MG63 (cell line): ENCODE measurements around the gene ATP2A3. TPM values are rescaled to one million over a fixed set of nuclear protein-coding genes. Genes with fewer than 3 reads are reported as not detected.

Experiments
- DNase-seq: peaks from one replicate; pipeline ENCODE4 v3.0.0-alpha.2; 2020
- H3K27me3 ChIP-seq: fragments of 250-450 bp; sonication (Bioruptor Pico); 2 replicates; pipeline ENCODE4 v1.5.1; 2020; ENCODE audit warnings: mild to moderate bottlenecking, moderate library complexity
- H3K36me3 ChIP-seq: fragments of 250-450 bp; sonication (Bioruptor Pico); 2 replicates; pipeline ENCODE4 v1.5.1; 2020; ENCODE audit warnings: mild to moderate bottlenecking, moderate library complexity
- H3K4me3 ChIP-seq: fragments of 250-450 bp; sonication (Bioruptor Pico); 2 replicates; pipeline ENCODE4 v1.5.1; 2020; ENCODE audit warnings: mild to moderate bottlenecking, moderate library complexity
- H3K9me3 ChIP-seq: fragments of 250-450 bp; sonication (Bioruptor Pico); 2 replicates; pipeline ENCODE4 v1.5.1; 2020; ENCODE audit warnings: mild to moderate bottlenecking, moderate library complexity
- total RNA-seq: library from RNA; depleted of rRNA; stranded (reverse); fragments of >200 nt; shearing (Covaris generic); gene quantifications from 2 replicates; pipeline ENCODE4 v1.2.3, GENCODE V29; 2014; ENCODE audit warnings: low replicate concordance

ATP2A3 gene
- total RNA-seq, 1 experiment from 2014 or later = 1.2 TPM

- no peaks in the 10 kb centered on the region for H3K36me3 ChIP-seq
- DNase-seq = no peak
- H3K9me3 ChIP-seq = no peaks in the 10 kb centered on the region
- no peak overlapping the region for H3K4me3 ChIP-seq
- H3K27me3 ChIP-seq = no peaks in the 10 kb centered on the region
Measured at GRCh38 chr17:3927628-3928340, 36.5 kb downstream of the ATP2A3 start.

GRCh38 chr17:3926860-3927627, 37.2 kb downstream of the ATP2A3 start:
- no peaks in the 10 kb centered on the region for H3K27me3 ChIP-seq
- H3K36me3 ChIP-seq = no peaks in the 10 kb centered on the region
- DNase-seq = no peak
- H3K4me3 ChIP-seq = no peak overlapping the region
- H3K9me3 ChIP-seq = no peaks in the 10 kb centered on the region

GRCh38 chr17:3925684-3926485, 38.4 kb downstream of the ATP2A3 start:
- no peak overlapping the region for H3K4me3 ChIP-seq
- no peaks in the 10 kb centered on the region for H3K27me3 ChIP-seq
- no peaks in the 10 kb centered on the region for H3K36me3 ChIP-seq
- no peaks in the 10 kb centered on the region for H3K9me3 ChIP-seq
- DNase-seq = no peak

- no peak for DNase-seq
- no peak overlapping the region for H3K4me3 ChIP-seq
- H3K9me3 ChIP-seq = no peaks in the 10 kb centered on the region
- no peaks in the 10 kb centered on the region for H3K36me3 ChIP-seq
- H3K27me3 ChIP-seq = no peaks in the 10 kb centered on the region
Measured at GRCh38 chr17:3924512-3925350, 39.5 kb downstream of the ATP2A3 start.

GRCh38 chr17:3923466-3924190, 40.6 kb downstream of the ATP2A3 start:
- no peak for DNase-seq
- Histone ChIP-seq H3K4me3 (no peak overlapping the region), H3K36me3 (no peaks in the 10 kb centered on the region), H3K9me3 (no peaks in the 10 kb centered on the region), H3K27me3 (no peaks in the 10 kb centered on the region)

GRCh38 chr17:3922765-3923164, 41.5 kb downstream of the ATP2A3 start:
- no peak overlapping the region for H3K4me3 ChIP-seq
- no peaks in the 10 kb centered on the region for H3K27me3 ChIP-seq
- H3K36me3 ChIP-seq = no peaks in the 10 kb centered on the region
- H3K9me3 ChIP-seq = no peaks in the 10 kb centered on the region
- no peak for DNase-seq

GRCh38 chr17:3921502-3922319, 42.5 kb downstream of the ATP2A3 start:
- Histone ChIP-seq H3K4me3 (no peak overlapping the region), H3K9me3 (no peaks in the 10 kb centered on the region), H3K36me3 (no peaks in the 10 kb centered on the region), H3K27me3 (no peaks in the 10 kb centered on the region)
- DNase-seq = no peak

GRCh38 chr17:3921006-3921405, 43.2 kb downstream of the ATP2A3 start:
- DNase-seq = no peak
- H3K4me3 ChIP-seq = no peak overlapping the region
- H3K36me3 ChIP-seq = no peaks in the 10 kb centered on the region
- H3K9me3 ChIP-seq = no peaks in the 10 kb centered on the region
- H3K27me3 ChIP-seq = no peaks in the 10 kb centered on the region

- DNase-seq = no peak
- no peaks in the 10 kb centered on the region for H3K27me3 ChIP-seq
- no peak overlapping the region for H3K4me3 ChIP-seq
- H3K36me3 ChIP-seq = no peaks in the 10 kb centered on the region
- H3K9me3 ChIP-seq = no peaks in the 10 kb centered on the region
Measured at GRCh38 chr17:3919123-3919624, 45.1 kb downstream of the ATP2A3 start.

- H3K4me3 ChIP-seq = no peak overlapping the region
- H3K36me3 ChIP-seq = no peaks in the 10 kb centered on the region
- no peaks in the 10 kb centered on the region for H3K9me3 ChIP-seq
- no peak for DNase-seq
- no peaks in the 10 kb centered on the region for H3K27me3 ChIP-seq
Measured at GRCh38 chr17:3918372-3919122, 45.7 kb downstream of the ATP2A3 start.

- no peak for DNase-seq
- H3K9me3 ChIP-seq = no peaks in the 10 kb centered on the region
- H3K36me3 ChIP-seq = no peaks in the 10 kb centered on the region
- no peak overlapping the region for H3K4me3 ChIP-seq
- no peaks in the 10 kb centered on the region for H3K27me3 ChIP-seq
Measured at GRCh38 chr17:3917391-3917931, 46.8 kb downstream of the ATP2A3 start.

- no peaks in the 10 kb centered on the region for H3K27me3 ChIP-seq
- H3K4me3 ChIP-seq = no peak overlapping the region
- no peak for DNase-seq
- H3K9me3 ChIP-seq = no peaks in the 10 kb centered on the region
- H3K36me3 ChIP-seq = no peaks in the 10 kb centered on the region
Measured at GRCh38 chr17:3916825-3917224, 47.4 kb downstream of the ATP2A3 start.

GRCh38 chr17:3915995-3916696, 48.1 kb downstream of the ATP2A3 start, which contains the start of gene P2RX1:
Gene P2RX1 (minus strand): TSS chr17:3916465. CDS start chr17:3916225, 240 bp downstream.
- Histone ChIP-seq H3K27me3 (no peaks in the 10 kb centered on the region), H3K4me3 (no peak within 1 kb of the TSS), H3K9me3 (no peaks in the 10 kb centered on the region), H3K36me3 (no peaks in the 10 kb centered on the region)
- no peak for DNase-seq

GRCh38 chr17:3915581-3915994, 48.6 kb downstream of the ATP2A3 start:
- no peaks in the 10 kb centered on the region for H3K27me3 ChIP-seq
- DNase-seq = no peak
- no peaks in the 10 kb centered on the region for H3K36me3 ChIP-seq
- H3K4me3 ChIP-seq = no peak overlapping the region
- no peaks in the 10 kb centered on the region for H3K9me3 ChIP-seq
